ENCODE data around the gene VSTM2B. TPM values are rescaled to one million over a fixed set of nuclear protein-coding genes. Genes with fewer than 3 reads are reported as not detected.
"Not testable (repeated sequence)": the region's sequence is repeated elsewhere in the genome, so short reads cannot be mapped to it uniquely, and the experiment has no call there.

Gene VSTM2B
- polyA plus RNA-seq, 3 donors = not detected

DNA sequence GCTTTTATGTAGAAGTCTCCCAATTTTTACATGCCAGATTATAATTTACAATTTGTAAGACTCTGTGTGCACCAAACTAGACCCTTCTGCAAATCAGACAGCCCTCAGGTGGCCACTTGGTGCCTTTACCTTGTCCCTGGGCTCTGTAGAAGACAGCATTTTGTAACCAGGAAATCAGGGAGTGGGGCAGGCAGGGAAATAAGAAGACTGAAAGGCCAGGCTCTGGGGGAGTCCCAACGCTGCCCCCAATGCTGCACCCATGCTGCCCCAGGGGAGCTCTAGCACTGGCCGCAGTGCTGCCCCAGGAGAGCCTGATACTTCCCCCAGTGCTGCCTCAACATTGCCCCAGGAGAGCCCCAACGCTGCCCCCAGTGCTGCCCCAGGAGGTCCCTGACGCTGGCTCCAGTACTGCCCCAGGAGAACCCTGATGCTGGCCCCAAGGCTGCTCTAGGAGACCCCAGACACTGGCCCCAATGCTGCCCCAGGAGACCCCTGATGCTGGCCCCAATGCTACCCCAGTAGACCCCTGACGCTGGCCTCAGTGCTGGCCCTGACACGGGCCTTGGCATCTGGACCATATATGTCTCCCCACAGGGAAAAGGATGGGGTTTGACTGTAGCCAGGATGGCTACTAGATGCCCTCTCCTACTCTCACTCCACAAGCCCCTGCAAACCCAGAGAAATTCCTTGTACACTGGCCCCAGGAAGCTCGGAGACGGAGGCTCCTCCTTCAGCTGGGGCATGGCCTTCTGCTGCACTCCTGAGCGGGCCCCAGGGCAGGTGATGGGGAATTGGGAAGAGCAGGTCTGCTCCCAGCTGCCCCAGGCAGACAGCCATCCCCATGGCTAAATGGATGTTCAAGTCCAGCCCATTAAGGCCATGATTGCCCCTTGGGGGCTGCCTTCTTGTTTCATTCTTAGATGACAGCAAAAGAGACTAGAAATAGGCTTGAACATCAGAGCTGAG lies 23.6 kb downstream of the VSTM2B start:
- WGBS, 3 donors = 69 to 72% (median 70%) methylated on average over 9 of the region's 9 CpGs
- no peak overlapping the region for H3K27ac ChIP-seq (ENCODE audit: low read depth, low read length)

DNA sequence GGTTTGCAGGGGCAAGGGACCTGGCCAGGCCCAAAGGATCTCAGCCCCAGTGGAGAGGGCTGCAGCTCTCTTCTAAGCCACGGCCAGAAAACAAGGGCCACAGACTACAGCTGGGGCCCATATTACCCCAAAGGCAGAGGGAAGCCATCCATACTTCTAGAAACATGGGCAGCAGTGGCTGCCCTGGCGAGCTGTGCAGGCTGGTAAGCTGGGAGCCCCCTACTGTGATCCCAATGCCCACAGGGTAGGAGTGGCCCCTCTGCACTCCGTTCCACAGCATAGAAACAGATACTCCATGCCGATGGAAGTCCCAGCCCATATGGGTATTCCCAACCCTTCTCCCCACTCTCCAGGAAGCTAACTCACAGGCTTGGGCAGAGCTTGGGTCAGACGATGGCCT lies 25.1 kb downstream of the VSTM2B start:
- H3K27ac ChIP-seq (ENCODE audit: low read depth, low read length) = no peak overlapping the region
- WGBS, 3 donors = 69 to 81% (median 70%) methylated on average over 5 of the region's 5 CpGs

DNA sequence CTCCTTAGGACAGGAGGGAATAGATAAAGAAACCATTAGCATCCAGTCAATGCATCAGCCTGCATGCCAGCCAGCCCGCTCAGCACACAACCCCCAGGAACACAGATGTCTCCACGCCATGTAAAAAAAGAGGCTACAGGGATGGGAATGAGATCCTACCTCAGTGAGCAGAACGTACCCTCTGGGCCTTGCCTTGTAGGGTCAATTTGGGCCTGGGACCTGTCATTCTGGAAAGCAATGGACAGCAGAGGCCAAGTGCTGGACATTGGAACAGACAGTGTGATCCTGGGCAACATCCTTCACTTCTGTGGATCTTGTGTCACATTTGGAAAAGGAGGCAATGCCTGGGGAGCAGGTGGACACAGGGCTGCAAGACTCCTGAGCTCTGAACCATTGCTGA lies 26.0 kb downstream of the VSTM2B start:
- 77 to 80% (median 77%) methylated on average over 3 of the region's 3 CpGs for WGBS, 3 donors
- no peak overlapping the region for H3K27ac ChIP-seq (ENCODE audit: low read depth, low read length)

DNA sequence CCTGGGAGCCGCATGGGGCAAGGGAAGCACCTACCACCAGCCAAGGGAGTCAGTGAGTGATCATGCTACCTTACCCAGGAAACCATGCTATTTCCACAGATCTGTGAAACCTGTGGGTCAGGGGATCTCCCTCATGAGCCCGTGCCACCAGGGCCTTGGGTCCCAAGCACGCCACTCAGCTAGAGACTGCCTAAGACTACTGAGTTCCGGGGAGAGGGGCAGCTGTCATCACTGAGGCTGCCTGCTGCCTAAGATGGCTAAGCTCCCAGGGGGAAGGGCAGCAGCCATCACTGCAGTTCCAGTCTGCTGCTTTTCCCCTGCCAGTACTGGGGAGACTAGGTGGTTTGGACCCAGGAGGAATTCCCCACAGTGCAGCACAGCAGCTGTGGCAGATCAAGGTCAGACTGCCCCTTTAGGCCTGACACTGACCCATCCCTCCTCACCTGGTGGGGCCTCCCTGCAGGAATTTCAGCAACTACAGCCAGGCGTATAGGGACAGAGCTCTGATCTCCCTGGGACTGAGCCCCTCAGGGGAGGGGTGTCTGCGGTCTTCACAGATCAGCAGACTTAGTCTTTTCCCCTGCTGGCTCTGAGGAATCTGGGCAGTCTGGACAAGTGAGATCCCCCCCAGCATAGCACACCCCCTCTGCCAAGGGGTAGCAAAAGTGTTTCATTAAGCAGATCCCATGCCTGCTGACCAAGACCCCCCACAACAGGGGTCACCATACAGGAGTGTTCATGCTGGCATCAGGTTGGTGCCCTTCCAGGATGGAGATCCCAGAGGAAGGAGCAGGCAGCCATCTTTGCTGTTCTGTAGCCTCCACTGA lies 26.9 kb downstream of the VSTM2B start:
- 71 to 78% (median 76%) methylated on average over 6 of the region's 6 CpGs for WGBS, 3 donors
- H3K27ac ChIP-seq (ENCODE audit: low read depth, low read length) = no peak overlapping the region

DNA sequence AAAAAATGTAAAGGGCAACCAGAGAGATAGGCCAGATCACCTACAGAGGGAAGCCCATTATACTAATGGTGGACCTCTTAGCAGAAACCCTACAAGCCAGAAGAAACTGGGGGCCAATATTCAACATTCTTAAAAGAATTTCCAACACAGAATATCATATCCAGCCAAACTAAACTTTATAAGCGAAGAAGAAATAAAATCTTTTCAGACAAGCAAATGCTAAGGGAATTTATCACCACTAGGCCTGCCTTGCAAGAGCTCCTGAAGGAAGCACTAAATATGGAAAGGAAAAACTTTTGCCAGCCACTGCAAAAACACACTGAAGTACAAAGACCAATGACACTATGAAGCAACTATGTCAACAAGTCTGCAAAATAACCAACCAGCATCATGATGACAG lies 28.4 kb downstream of the VSTM2B start:
- 97 to 98% (median 98%) methylated on average over 1 of the region's 1 CpG for WGBS, 3 donors
- no peak overlapping the region for H3K27ac ChIP-seq (ENCODE audit: low read depth, low read length)

DNA sequence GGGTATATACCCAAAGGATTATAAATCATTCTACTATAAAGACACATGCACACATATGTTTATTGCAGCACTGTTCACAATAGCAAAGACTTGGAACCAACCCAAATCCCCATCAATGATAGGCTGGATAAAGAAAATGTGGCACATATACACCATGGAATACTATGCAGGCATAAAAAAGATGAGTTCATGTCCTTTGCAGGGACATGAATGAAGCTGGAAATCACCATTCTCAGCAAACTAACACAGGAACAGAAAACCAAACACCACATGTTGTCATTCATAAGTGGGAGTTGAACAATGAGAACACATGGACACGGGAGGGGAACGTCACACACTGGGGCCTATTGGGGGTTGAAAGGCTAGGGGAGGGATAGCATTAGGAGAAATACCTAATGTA lies 33.3 kb downstream of the VSTM2B start:
- not testable (repeated sequence) for H3K27ac ChIP-seq (ENCODE audit: low read depth, low read length)
- WGBS, 3 donors = 77 to 95% (median 93%) methylated on average over 2 of the region's 2 CpGs

DNA sequence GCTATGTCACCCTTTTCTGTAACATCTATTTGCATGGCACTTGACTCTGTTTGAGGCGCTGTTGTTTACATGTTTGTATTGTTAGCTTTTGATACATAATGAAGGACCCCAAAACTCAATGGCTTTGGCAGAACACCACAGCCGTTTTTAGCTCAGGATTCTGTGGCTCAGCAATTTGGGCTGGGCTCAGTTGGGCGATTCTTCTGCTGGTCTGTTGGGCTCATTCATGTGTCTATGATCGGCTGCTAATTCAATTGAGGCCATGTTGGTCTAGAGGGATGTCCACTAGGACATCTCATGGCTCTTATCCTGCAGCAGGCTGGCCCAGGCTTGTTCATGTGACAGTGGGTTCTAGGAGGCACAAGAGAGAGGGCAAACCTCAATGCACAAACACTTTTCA lies 33.9 kb downstream of the VSTM2B start:
- 82% methylated on average over 4 of the region's 4 CpGs for WGBS, 3 donors

DNA sequence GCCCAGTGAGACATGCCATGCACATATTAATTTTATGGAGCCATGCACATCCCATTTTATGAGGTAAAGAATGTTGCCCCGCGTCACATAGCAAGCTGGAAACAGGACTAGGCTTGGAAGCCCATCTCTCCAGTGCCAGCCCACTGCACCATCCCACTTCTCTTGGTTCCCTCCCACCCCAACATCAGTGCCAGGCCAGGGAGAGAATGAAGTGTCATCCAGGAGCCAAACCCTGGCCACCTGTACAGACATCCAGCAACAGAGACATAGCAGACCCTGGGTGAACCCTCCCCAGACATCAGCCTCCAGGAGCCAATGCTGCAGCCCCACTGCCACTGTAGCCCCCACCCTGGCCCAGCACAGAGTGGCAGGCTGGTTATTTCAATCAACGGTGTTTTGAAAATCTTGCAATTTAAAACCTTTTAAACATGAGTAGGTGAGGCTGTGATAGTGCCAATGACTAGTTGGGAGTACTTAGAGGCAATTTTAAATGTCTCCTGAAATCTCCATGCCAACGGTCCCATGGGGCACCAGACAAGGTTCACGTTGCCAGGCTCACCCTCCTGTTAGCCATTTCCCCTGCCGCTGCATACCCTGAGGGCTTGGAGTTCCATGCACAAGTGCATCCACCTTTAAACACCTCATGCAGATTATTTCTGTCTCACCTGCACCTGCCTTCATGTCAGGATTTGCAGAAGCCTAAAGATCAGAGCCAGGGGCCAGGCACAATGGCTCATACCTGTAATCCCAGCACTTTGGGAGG lies 34.7 kb downstream of the VSTM2B start:
- 80 to 86% (median 85%) methylated on average over 6 of the region's 6 CpGs for WGBS, 3 donors

More for the DNA sequence above, 33.9 kb downstream of the VSTM2B start:
- H3K27ac ChIP-seq (ENCODE audit: low read depth, low read length) = no peak overlapping the region

DNA sequence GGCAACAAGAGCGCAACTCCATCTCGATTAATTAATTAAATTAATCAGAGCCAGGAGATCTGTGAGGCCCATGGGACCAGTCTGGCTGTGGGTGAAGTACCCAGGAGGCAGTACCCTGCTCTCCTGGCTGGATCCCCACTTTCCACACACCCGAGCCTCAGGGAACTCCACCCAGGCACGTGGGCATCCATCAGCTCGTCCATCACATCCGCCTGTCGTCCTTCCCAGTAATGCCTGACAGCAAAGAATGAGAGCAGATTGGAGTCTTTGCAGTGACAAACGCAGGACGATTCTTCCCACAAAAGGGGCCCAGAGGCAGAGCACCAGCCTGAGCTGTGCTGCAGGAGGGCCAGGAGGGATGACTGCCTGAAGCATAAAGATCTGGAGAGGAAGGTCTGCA lies 35.8 kb downstream of the VSTM2B start:
- H3K27ac ChIP-seq (ENCODE audit: low read depth, low read length) = no peak overlapping the region
- 66 to 71% (median 69%) methylated on average over 9 of the region's 9 CpGs for WGBS, 3 donors

More for the DNA sequence above, 34.7 kb downstream of the VSTM2B start:
- no peak overlapping the region for H3K27ac ChIP-seq (ENCODE audit: low read depth, low read length)

DNA sequence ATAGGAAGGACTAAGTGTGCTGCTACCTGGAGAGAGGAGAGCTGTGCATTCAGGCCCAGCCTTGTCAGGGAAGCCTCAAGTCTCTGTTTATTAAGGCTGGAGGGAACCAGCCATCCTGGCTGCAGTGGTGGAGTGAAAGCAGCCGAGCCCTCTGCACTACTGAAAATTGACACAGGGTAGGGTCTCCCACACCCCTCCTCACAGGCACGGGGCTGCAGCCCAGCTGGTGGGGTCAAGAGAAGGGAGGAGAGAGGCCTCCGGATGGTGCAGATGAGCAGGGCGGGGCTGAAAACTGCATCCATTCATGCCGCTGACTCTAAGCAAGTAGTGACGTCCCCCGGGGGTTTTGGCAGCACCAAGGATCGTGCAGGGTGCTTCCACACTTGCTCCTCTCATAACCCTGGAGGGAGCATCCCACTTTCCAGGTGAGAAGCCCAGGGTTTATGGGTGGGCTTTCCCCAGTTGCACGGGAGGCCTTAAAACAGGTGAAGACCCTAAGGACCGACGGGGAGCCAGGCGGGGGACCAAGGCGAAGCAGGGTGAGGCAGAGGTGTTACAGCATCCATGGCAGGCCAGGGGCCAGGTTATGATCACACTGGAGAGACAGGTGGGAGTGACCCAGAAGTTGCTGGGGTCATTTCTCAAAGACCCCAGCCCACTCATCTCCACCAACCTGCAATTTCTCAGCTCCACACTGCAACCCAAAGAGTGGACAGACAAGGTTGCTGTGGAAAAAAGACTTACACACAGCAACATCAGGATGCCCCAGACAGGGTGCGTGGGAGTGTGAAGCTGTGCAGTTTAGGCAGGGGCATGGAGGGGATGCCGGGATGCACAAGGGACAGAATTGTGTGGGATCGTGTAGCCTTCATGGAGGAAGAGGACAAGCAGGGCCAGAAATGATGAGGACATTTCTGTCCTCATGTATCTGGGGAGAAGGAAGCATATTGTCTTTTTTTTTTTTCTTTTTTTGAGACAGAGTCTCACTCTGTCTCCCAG lies 36.8 kb downstream of the VSTM2B start:
- 56 to 74% (median 57%) methylated on average over 16 of the region's 16 CpGs for WGBS, 3 donors
- H3K27ac ChIP-seq (ENCODE audit: low read depth, low read length) = no peak overlapping the region

DNA sequence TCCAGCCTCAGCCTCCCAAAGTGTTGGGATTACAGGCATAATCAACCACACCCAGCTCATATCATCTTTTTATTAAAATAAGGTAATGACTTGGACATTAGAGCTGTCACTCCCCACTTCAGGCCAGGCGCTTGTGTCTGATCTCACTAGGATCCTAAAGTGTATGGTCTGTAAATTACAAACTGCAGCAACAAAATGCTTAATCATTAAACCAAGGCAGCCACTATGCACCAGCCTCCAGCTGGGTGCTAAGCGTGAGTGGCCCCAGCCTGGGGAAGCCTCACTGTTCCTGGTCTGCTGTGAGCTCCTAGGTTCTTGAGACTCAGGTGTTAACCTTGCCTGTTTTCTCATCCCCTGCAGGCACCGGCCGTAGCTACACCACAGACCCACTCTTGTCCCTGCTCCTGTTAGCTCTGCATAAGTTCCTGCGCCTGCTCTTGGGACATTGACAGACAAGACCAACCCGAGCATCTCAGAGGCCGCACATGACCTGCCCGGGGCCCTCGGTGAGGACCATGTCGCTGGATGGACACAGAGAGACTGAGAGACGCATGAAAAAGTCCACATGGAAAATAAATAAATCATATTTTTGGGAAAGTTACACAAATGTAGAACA lies 37.8 kb downstream of the VSTM2B start:
- whole genome bisulfite sequencing, 3 donors = 34 to 80% (median 77%) methylated on average over 11 of the region's 11 CpGs
- H3K27ac ChIP-seq (ENCODE audit: low read depth, low read length) = no peak overlapping the region

DNA sequence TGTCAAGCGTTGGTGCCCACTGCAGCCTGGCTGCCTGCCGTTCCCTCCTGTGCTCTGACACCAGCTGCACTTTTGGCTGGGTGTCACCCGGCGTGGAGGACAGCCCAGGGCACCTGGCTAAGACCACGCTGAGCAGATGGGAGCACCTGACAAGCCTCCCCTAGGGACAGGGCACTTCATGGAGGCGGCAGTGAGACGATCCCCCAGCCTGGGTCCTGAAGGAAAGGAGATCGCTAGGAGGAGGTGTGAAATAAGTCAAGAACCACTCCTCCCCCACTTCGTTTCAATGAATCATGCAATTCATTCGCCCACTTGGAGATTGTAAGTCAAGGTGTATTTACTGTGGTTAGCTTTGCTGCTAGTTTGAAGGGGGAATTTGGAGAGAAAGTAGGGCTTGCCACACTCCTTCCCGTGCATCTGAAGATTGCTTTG lies 38.8 kb downstream of the VSTM2B start:
- H3K27ac ChIP-seq (ENCODE audit: low read depth, low read length) = no peak overlapping the region
- WGBS, 3 donors = 29 to 48% (median 45%) methylated on average over 11 of the region's 11 CpGs

DNA sequence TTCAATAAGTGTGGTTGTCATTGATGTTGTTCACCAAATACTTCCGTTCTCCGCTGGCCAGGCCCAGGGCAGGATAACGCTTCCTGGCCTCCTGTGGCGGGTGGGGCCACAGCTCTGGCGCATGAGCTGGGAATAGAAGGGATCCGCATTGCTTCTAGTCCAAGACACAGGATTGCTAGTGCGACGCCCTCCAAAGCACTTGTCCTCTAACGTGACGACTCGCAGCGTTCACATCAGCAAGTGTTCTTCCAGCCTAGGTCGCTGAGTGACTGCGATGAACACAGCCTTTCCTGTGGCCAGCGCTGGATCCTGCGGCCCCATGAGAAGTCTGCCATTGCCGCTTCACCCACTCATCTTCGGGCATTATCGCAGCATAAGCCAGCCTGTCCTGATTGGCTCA lies 39.4 kb downstream of the VSTM2B start:
- 79 to 92% (median 81%) methylated on average over 19 of the region's 19 CpGs for WGBS, 3 donors
- H3K27ac ChIP-seq (ENCODE audit: low read depth, low read length) = no peak overlapping the region

DNA sequence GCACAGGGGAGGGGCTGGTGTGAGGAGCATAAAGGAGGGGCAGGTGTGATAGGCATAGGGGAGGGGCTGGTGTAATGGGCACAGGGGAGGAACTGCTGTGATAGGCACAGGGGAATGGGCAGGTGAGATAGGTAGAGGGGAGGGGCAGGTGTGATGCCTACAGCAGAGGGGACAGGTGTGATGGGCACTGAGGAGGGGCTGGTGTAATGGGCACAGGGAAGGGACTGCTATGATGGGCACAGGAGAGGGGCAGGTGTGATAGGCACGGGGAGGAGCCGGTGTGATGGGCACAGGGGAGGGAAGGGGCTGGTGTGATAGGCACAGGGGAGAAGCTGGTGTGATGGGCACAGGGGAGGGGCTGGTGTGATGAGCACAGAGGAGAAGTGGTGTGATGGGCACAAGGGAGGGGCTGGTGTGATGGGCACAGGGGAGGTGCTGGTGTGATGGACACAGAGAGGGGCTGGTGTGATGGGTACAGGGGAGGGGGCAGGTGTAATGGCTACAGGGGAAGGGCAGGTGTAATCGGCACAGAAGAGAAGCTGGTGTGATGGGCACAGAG lies 40.8 kb downstream of the VSTM2B start:
- H3K27ac ChIP-seq (ENCODE audit: low read depth, low read length) = no peak overlapping the region
- WGBS, 3 donors = 81 to 85% (median 84%) methylated on average over 3 of the region's 3 CpGs

DNA sequence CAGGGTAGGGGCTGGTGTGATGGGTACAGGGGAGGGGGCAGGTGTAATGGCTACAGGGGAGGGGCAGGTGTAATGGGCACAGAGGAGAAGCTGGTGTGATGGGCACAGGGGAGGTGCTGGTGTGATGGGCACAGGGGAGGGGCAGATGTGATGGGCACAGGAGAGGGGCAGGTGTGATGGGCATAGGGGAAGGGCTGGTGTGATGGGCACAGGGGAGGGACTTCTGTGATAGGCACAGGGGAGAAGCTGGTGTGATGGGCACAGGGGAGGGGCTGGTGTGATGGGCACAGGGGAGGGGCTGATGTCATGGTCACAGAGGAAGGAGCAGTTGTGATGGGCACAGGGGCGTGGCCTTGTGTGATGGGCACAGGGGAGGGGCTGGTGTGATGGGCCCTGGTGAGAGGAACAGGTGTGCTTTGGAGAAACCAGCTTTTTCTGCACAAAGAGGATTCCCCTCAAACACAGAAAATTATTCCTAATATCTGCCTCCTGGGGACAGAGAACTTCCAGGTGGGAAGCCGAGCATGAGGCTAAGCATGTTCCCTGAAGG lies 41.6 kb downstream of the VSTM2B start:
- whole genome bisulfite sequencing, 3 donors = 49 to 90% (median 77%) methylated on average over 2 of the region's 2 CpGs
- no peak overlapping the region for H3K27ac ChIP-seq (ENCODE audit: low read depth, low read length)
